Thoracic aorta (tissue), 2 donors: ENCODE data around the gene HECTD2. TPM values are rescaled to one million over a fixed set of nuclear protein-coding genes. Genes with fewer than 3 reads are reported as not detected.

Experiments used
- ATAC-seq: fragments of 150-250 bp; one replicate; pipeline ENCODE4 v1.8.0; 2017; ENCODE audit warnings: low read depth; ENCODE audit not compliant: insufficient number of reproducible peaks, low FRiP score
- DNase-seq: peaks from one replicate; pipeline ENCODE4 v3.0.0-alpha.2; 2020; ENCODE audit warnings: low spot score
- H3K27ac ChIP-seq, 2 donors: fragments of 200-600 bp; sonication (generic); 1 replicate in 1 of 2; 2 replicates in 1 of 2; pipeline ENCODE4 v1.5.1; 2016; ENCODE audit warnings: mild to moderate bottlenecking in 2 of 2, moderate library complexity in 2 of 2
- H3K27me3 ChIP-seq: fragments of 200-600 bp; sonication (generic); replicated peaks from 2 replicates; pipeline ENCODE4 v1.6.0; 2016; ENCODE audit warnings: mild to moderate bottlenecking; ENCODE audit not compliant: insufficient read depth
- H3K36me3 ChIP-seq: fragments of 200-600 bp; sonication (generic); one replicate; pipeline ENCODE4 v1.5.1; 2016
- H3K4me1 ChIP-seq, 2 donors: fragments of 200-600 bp; sonication (generic); 1 replicate in 1 of 2; 2 replicates in 1 of 2; pipeline versions ENCODE4 v1.5.1 to v1.6.0; 2016; ENCODE audit warnings: low read depth in 2 of 2, mild to moderate bottlenecking in 1 of 2; ENCODE audit not compliant: control insufficient read depth in 1 of 2
- H3K4me3 ChIP-seq: fragments of 200-600 bp; sonication (generic); 2 replicates; pipeline ENCODE4 v1.5.1; 2016; ENCODE audit warnings: mild to moderate bottlenecking
- H3K9me3 ChIP-seq: fragments of 200-600 bp; sonication (generic); 2 replicates; pipeline ENCODE4 v1.5.1; 2016
- CTCF ChIP-seq: fragments of 200-600 bp; sonication (generic); IDR thresholded peaks from one replicate; pipeline ENCODE4 v1.5.1; 2019; ENCODE audit warnings: antibody characterized with exemption
- total RNA-seq, 2 donors: library from RNA; depleted of rRNA; stranded (reverse); fragments of >200 nt; gene quantifications; one replicate each; pipeline versions ENCODE4 v1.1.0 to v1.2.3, GENCODE V29; 2016

HECTD2 gene
- total RNA-seq, 2 donors from 2014 or later: 35.9 to 48.0 TPM

GRCh38 chr10:91472911-91473310 lies 62.8 kb downstream of the HECTD2 start:
- Histone ChIP-seq H3K36me3 (no peaks in the 10 kb centered on the region), H3K27ac (no peak overlapping the region), H3K4me3 (no peak overlapping the region), H3K9me3 (no peaks in the 10 kb centered on the region), H3K27me3 (no peaks in the 10 kb centered on the region), H3K4me1 (no peaks in the 10 kb centered on the region)
- TF ChIP-seq CTCF: no peak
- DNase-seq (no peak), ATAC-seq (no peak)

DNA sequence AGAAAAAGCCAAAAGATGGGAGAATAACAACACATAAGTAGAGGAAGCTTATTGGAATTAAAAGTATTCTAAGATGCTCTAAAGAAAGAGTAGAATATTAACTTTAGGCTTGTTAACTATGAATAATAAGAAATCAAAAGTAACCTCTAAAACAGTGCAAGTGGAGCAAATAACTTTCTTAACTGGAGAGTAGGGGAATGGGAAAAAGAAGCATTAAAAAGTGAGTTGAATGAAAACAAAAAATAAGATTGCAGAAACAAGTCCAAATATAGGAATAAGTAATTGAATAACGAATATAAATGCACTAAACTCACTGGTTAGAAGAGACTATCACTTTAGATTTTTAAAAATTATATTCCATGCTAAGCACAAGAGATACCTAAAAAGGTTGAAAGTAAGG lies 63.9 kb downstream of the HECTD2 start:
- Histone ChIP-seq H3K36me3 (peaks cover 5% of the 10 kb centered on the region), H3K27ac (no peak overlapping the region), H3K27me3 (no peaks in the 10 kb centered on the region), H3K4me1 (no peaks in the 10 kb centered on the region), H3K4me3 (no peak overlapping the region), H3K9me3 (no peaks in the 10 kb centered on the region)
- ATAC-seq (no peak), DNase-seq (no peak)
- no peak for TF ChIP-seq CTCF

DNA sequence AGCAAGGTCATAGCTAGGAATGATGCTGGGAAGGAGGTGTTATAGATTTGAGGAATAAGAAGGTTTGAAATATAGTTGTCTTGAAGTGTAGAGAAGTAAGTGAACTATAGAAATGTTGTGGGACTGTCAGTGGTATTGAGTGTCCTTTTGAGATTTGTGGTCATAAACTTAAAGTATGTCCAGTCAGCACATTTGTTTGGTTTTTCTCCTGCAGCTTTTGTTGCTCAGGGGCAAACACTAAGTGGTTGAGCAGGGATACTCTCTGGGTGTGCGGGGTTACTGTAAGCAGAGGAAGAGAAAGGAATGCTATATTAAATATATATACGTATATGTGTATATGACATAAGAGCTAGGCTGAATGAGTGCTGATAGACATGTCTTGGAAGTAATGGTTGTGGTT lies 67.1 kb downstream of the HECTD2 start:
- ATAC-seq (no peak), DNase-seq (no peak)
- Histone ChIP-seq H3K27me3 (no peaks in the 10 kb centered on the region), H3K4me1 (no peaks in the 10 kb centered on the region), H3K36me3 (peaks cover 5% of the 10 kb centered on the region), H3K27ac (no peak overlapping the region), H3K4me3 (no peak overlapping the region), H3K9me3 (no peaks in the 10 kb centered on the region)
- no peak for TF ChIP-seq CTCF

GRCh38 chr10:91479583-91479982 lies 69.4 kb downstream of the HECTD2 start:
- TF ChIP-seq CTCF: no peak
- Histone ChIP-seq H3K27me3 (no peaks in the 10 kb centered on the region), H3K9me3 (no peaks in the 10 kb centered on the region), H3K27ac (no peak overlapping the region), H3K4me1 (no peaks in the 10 kb centered on the region), H3K36me3 (peaks cover 11% of the 10 kb centered on the region), H3K4me3 (no peak overlapping the region)
- DNase-seq (no peak), ATAC-seq (no peak)

GRCh38 chr10:91487911-91488582 lies 77.9 kb downstream of the HECTD2 start:
- H3K9me3 ChIP-seq: no peaks in the 10 kb centered on the region
- DNase-seq (no peak), ATAC-seq (no peak)
- no peaks in the 10 kb centered on the region for H3K4me1 ChIP-seq
- H3K4me3 ChIP-seq: no peak overlapping the region
- H3K27me3 ChIP-seq: no peaks in the 10 kb centered on the region
- H3K27ac ChIP-seq: no peak overlapping the region
- H3K36me3 ChIP-seq: peaks cover 13% of the 10 kb centered on the region
- TF ChIP-seq CTCF: no peak
